ENCODE measurements around the gene FDX2. TPM values are rescaled to one million over a fixed set of nuclear protein-coding genes. Genes with fewer than 3 reads are reported as not detected.

FDX2 gene
- total RNA-seq, 1 experiment from 2014 or later, result 21.0 TPM

GRCh38 chr19:10335352-10335985, 19.7 kb upstream of the FDX2 start:
- Histone ChIP-seq H3K4me1 (ENCODE audit: control insufficient read depth in 1 of 2, insufficient read depth in 2 of 2, low read length in 2 of 2) (peaks cover 6 to 28% of the 10 kb centered on the region in 2 experiments; a peak in 3 of 4 replicates), H3K4me2 (ENCODE audit: low read length) (peak overlapping the region; percentile 100), H3K27ac (ENCODE audit: low read depth, low read length) (peak overlapping the region; percentile 7; the same call in 1 of the 2 replicates), H3K9me3 (ENCODE audit: control insufficient read depth in 1 of 2, insufficient read depth in 1 of 2, low read depth in 1 of 2, low read length in 2 of 2) (no peaks in the 10 kb centered on the region), H3K27me3 (ENCODE audit: insufficient read depth, low read length) (no peaks in the 10 kb centered on the region), H3K9ac (ENCODE audit: low read length) (peak overlapping the region; percentile 75; the same call in 1 of the 2 replicates), H3K4me3 (replicated peaks in 1 of 2; ENCODE audit: low read depth in 1 of 2, low read length in 2 of 2) (peak overlapping the region; percentile 18 to 77), H3K9me2 (ENCODE audit: insufficient read depth) (no peaks in the 10 kb centered on the region), H4K20me1 (ENCODE audit: insufficient read depth) (no peaks in the 10 kb centered on the region), H3K79me2 (ENCODE audit: insufficient read depth, low read length) (peaks cover 30% of the 10 kb centered on the region), H3K36me3 (ENCODE audit: control insufficient read depth in 1 of 2, insufficient read depth in 2 of 2, low read length in 2 of 2) (peaks cover 0 to 4% of the 10 kb centered on the region in 2 experiments; a peak in 1 of 4 replicates), H2AFZ (ENCODE audit: low read depth, low read length, poor library complexity, severe bottlenecking) (no peak overlapping the region)
- ATAC-seq (no peak), DNase-seq (ENCODE audit: low read depth, low spot score) (no peak)
- no TSS peak for BruUV-seq (replicated peaks)
- ChIA-PET CTCF (interaction anchor here (1.1 to 1.5 kb wide), 2 partner anchors 66 to 403 kb away, joined by 3 to 4 read pairs; no protein-coding TSS in a partner anchor), POLR2A (interaction anchor here (1.1 to 2.5 kb wide), 2 partner anchors 46 kb away, joined by 3 to 26 read pairs; partner anchors contain the start of gene ICAM5), RAD21 (ENCODE audit: low non-redundant PET in 1 of 2, low total read pairs in 2 of 2, uncharacterized antibody in 2 of 2, unreplicated experiment in 2 of 2) (interaction anchor here (0.8 to 1.1 kb wide), 3 partner anchors 47 to 66 kb away, joined by 3 to 4 read pairs (median 3); no protein-coding TSS in a partner anchor)
- TF ChIP-seq RAD21 (IDR thresholded peaks at IDR 0.05; ENCODE audit: low read depth) (no peak), SRF (IDR thresholded peaks at IDR 0.05; ENCODE audit: low read depth) (no peak), CBX3 (IDR thresholded peaks at IDR 0.05; ENCODE audit: low read depth) (no peak), REST (IDR thresholded peaks at IDR 0.05; ENCODE audit: low read depth) (no peak), SIN3A (IDR thresholded peaks at IDR 0.05; ENCODE audit: low read depth) (no peak), FOSL1 (IDR thresholded peaks at IDR 0.05; ENCODE audit: low read depth) (no peak), CEBPB (IDR thresholded peaks at IDR 0.05; ENCODE audit: low read depth) (no peak), ELF1 (IDR thresholded peaks at IDR 0.05; ENCODE audit: borderline replicate concordance, low read depth) (no peak)
- intact Hi-C loops (cut with micrococcal nuclease), result loop anchor here (2.0 kb wide), 1 partner anchor 45 kb away; the partner anchor contains the start of gene TYK2
